Mucosa of descending colon (tissue), 3 donors: ENCODE data around the gene LYPD6B. TPM values are rescaled to one million over a fixed set of nuclear protein-coding genes. Genes with fewer than 3 reads are reported as not detected.

Experiments
- ATAC-seq: fragments of 200-7000 bp; cut with Tn5 transposase; one replicate; pipeline ENCODE4 v1.9.1; 2020; ENCODE audit warnings: mild to moderate bottlenecking, moderate library complexity
- DNase-seq, 3 donors: peaks; one replicate each; pipeline ENCODE4 v3.0.0-alpha.2; 2020
- H3K36me3 ChIP-seq: fragments of 200-600 bp; one replicate; pipeline ENCODE4 v1.8.0; 2021; ENCODE audit warnings: low read depth, mild to moderate bottlenecking
- H3K4me1 ChIP-seq: fragments of 200-600 bp; one replicate; pipeline ENCODE4 v1.8.0; 2021; ENCODE audit warnings: low read depth, mild to moderate bottlenecking
- H3K4me3 ChIP-seq: fragments of 200-600 bp; one replicate; pipeline ENCODE4 v1.8.0; 2021; ENCODE audit warnings: mild to moderate bottlenecking
- H3K9me3 ChIP-seq: fragments of 200-600 bp; one replicate; pipeline ENCODE4 v1.8.0; 2021; ENCODE audit warnings: mild to moderate bottlenecking
- CTCF ChIP-seq: fragments of 200-600 bp; IDR thresholded peaks from one replicate; pipeline ENCODE4 v1.8.0; 2022; ENCODE audit warnings: antibody characterized with exemption, mild to moderate bottlenecking
- intact Hi-C, 2 donors: fragments of 100-400 bp; cut with DNase I in 1 of 2; cut with micrococcal nuclease in 1 of 2; formaldehyde crosslinking; loops; one replicate each; pipeline versions ENCODE4 v1.11.0 to v1.11.1; 2022; cut with DNase I, micrococcal nuclease
- total RNA-seq, 3 donors: library from RNA; stranded (reverse); fragmentation: NEBNext Ultra II Directional in 2 of 3; extraction: Animal tissue kit (Norgen Biotek cat#: 25700) in 2 of 3; gene quantifications; one replicate each; pipeline versions ENCODE4 v1.2.1 to v1.2.4, GENCODE V29; 2021 to 2023
- donor health status: DM: no; HTN: no; CAD: no; lungs with moderate emphysema.
- donor health status: DM: no; HTN: no; CAD: no.
- donor health status: DM: no; HTN: yes; CAD: no.

LYPD6B gene
- total RNA-seq, 3 donors from 2014 or later, result 0.28 to 1.7 (median 1.1) TPM

GRCh38 chr2:149188291-149188690 lies 149.8 kb downstream of the LYPD6B start:
- Histone ChIP-seq H3K4me3 (no peak overlapping the region), H3K4me1 (no peaks in the 10 kb centered on the region), H3K9me3 (no peaks in the 10 kb centered on the region), H3K36me3 (no peaks in the 10 kb centered on the region)
- ATAC-seq (no peak), DNase-seq (no peak)
- TF ChIP-seq CTCF, result no peak
- intact Hi-C loops, result no loop called here

GRCh38 chr2:149189769-149190168 lies 151.3 kb downstream of the LYPD6B start:
- TF ChIP-seq CTCF, result no peak
- ATAC-seq (no peak), DNase-seq (no peak)

GRCh38 chr2:149191915-149192314 lies 153.4 kb downstream of the LYPD6B start:
- intact Hi-C loops, result no loop called here
- no peak for ATAC-seq

More at GRCh38 chr2:149189769-149190168, 151.3 kb downstream of the LYPD6B start:
- Histone ChIP-seq H3K4me3 (no peak overlapping the region), H3K4me1 (no peaks in the 10 kb centered on the region), H3K36me3 (no peaks in the 10 kb centered on the region), H3K9me3 (no peaks in the 10 kb centered on the region)
- intact Hi-C loops, result no loop called here

GRCh38 chr2:149192427-149192826 lies 153.9 kb downstream of the LYPD6B start:
- DNase-seq, result no peak
- Histone ChIP-seq H3K9me3 (no peaks in the 10 kb centered on the region), H3K36me3 (no peaks in the 10 kb centered on the region), H3K4me1 (no peaks in the 10 kb centered on the region), H3K4me3 (no peak overlapping the region)
- TF ChIP-seq CTCF, result no peak
- intact Hi-C loops, result no loop called here
- no peak for ATAC-seq

More at GRCh38 chr2:149191915-149192314, 153.4 kb downstream of the LYPD6B start:
- DNase-seq, result no peak
- Histone ChIP-seq H3K4me3 (no peak overlapping the region), H3K36me3 (no peaks in the 10 kb centered on the region), H3K9me3 (no peaks in the 10 kb centered on the region), H3K4me1 (no peaks in the 10 kb centered on the region)
- no peak for TF ChIP-seq CTCF

GRCh38 chr2:149200109-149200520 lies 161.6 kb downstream of the LYPD6B start:
- DNase-seq, result peak in 1 of 3 donors; percentile 4
- H3K4me3 ChIP-seq, result no peak overlapping the region
- no peaks in the 10 kb centered on the region for H3K4me1 ChIP-seq
- ATAC-seq, result peak; percentile 90
- no peaks in the 10 kb centered on the region for H3K36me3 ChIP-seq
- TF ChIP-seq CTCF, result no peak
- no peaks in the 10 kb centered on the region for H3K9me3 ChIP-seq
- intact Hi-C loops, result no loop called here

- ATAC-seq (no peak), DNase-seq (no peak)
- no peak for TF ChIP-seq CTCF
- no peaks in the 10 kb centered on the region for H3K9me3 ChIP-seq
- intact Hi-C loops, result no loop called here
- H3K4me1 ChIP-seq, result no peaks in the 10 kb centered on the region
- H3K36me3 ChIP-seq, result no peaks in the 10 kb centered on the region
- no peak overlapping the region for H3K4me3 ChIP-seq
Observed at GRCh38 chr2:149204686-149205085, 166.2 kb downstream of the LYPD6B start.
